Measurements from ENCODE around the gene BLACAT1. TPM values are rescaled to one million over a fixed set of nuclear protein-coding genes. Genes with fewer than 3 reads are reported as not detected.
"Not testable (repeated sequence)": the region's sequence is repeated elsewhere in the genome, so short reads cannot be mapped to it uniquely, and the experiment has no call there.

The BLACAT1 gene
- total RNA-seq, 2 donors from 2014 or later: not detected

GRCh38 chr1:205486258-205486657, 30.4 kb upstream of the BLACAT1 start:
- no peak for DNase-seq (ENCODE audit: low spot score)
- intact Hi-C loops (cut with DNase I): loop anchor here in 1 of 2 donors (10.0 kb wide), 1 partner anchor 131 kb away; the partner anchor contains the start of gene KLHDC8A

- intact Hi-C loops (cut with DNase I): loop anchor here in 1 of 2 donors (10.0 kb wide), 1 partner anchor 130 kb away; the partner anchor contains the start of gene KLHDC8A
- peak; percentile 86 for DNase-seq (ENCODE audit: low spot score)
Measured at GRCh38 chr1:205484985-205485967, 29.4 kb upstream of the BLACAT1 start.

DNA sequence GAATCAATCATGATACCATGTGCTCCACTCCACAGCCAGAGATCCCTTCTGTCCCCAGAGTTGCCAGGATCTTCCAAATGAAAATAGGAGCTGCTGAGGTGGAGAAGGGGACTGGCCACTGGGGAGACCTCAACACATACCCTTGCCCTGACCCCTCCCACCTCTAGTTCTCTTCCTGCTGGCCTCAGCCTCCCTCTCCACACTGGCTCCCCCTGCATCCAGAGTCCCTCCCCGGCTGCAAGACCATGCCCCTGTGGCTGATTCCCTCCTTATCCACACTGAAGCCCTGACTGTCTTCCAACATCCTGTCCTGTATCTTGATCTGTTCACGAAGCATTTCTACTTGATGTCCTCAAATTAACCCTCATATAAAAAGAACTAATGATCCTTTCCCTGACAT, 27.5 kb upstream of the BLACAT1 start:
- intact Hi-C loops (cut with DNase I): loop anchor here in 1 of 2 donors (10.0 kb wide), 1 partner anchor 129 kb away; the partner anchor contains the start of gene KLHDC8A
- DNase-seq (ENCODE audit: low spot score): no peak

GRCh38 chr1:205482587-205482986, 26.7 kb upstream of the BLACAT1 start:
- intact Hi-C loops (cut with DNase I): loop anchor here in 1 of 2 donors (10.0 kb wide), 1 partner anchor 128 kb away; the partner anchor contains the start of gene KLHDC8A
- DNase-seq (ENCODE audit: low spot score): not testable (repeated sequence)

DNA sequence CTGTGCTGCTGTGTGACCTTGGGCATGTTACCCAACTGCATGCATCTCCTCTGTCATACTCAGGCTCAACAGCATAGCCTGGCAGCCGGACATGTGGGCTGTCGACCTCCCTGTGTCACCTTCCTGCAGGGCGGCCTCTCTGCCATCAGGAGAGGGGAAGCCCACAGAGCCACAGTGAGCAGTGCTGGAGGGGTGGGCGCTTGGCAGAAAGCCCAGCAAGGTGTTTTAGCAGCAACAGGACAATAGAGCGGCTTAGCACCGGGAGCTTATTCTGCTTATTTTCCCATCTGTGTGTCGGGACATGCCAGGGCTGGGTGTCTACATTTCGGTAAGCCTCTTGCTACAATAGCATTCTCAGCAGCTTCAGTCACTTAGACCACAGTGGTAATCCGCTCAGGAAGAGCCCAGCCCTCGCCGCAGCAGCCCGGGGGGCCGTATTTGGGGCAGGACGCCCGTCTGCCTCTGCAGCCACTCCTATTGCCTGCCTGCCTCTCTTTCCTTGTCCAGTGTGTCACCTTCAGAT, 25.8 kb upstream of the BLACAT1 start:
- intact Hi-C loops (cut with DNase I): loop anchor here in 1 of 2 donors (10.0 kb wide), 1 partner anchor 127 kb away; the partner anchor contains the start of gene KLHDC8A
- DNase-seq (ENCODE audit: low spot score): no peak

DNA sequence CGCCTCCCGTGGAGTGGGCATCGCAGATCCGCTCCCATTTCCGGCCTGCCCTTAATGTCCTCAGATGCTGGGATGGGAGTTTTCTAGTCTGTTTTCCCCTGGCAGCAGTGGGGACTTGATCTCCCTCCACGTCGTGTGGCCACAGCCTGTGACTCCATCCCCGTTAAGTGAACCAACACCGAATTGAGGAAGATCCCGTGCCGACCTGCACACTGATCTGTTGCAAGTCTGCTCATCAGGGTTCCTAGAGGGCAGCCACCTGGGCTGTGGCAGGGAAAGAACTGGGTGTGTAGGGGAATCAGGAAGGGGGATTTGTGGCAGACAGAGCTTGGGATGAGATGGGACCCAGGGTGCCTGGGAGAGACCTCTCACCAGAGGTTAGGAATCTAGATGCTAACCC, 25.4 kb upstream of the BLACAT1 start:
- no peak for DNase-seq (ENCODE audit: low spot score)
- intact Hi-C loops (cut with DNase I): loop anchor here in 1 of 2 donors (10.0 kb wide), 1 partner anchor 126 kb away; the partner anchor contains the start of gene KLHDC8A

DNA sequence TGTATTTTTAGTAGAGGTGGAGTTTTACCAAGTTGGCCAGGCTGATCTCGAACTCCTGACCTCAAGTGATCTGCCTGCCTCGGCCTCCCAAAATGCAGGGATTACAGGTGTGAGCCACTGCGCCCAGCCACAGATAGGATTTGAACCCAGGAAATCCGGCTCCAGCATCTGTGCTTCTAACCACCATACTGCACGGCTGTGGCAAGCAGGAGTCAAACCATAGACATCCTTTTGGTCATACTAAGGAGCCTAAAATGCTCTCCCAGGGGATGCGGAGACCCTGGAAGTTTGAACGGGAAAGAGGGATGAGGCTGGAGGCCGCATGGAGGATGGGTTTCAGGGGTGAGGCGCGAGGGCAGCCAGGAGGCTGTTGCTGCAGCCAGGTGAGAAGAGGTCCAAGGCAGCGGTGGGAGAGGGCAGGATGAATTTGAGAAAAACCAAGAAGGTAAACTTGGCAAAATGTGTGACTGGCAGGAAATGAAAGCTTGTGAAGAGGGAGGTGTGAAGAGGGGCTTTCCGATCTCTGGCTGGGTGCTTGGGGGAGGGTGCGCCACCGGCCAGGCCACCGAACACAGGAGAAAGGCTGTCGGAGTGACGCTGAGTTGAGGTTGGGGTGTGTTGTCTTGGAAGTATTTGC, 24.6 kb upstream of the BLACAT1 start:
- no peak for DNase-seq (ENCODE audit: low spot score)
- intact Hi-C loops (cut with DNase I): loop anchor here in 1 of 2 donors (10.0 kb wide), 1 partner anchor 126 kb away; the partner anchor contains the start of gene KLHDC8A

DNA sequence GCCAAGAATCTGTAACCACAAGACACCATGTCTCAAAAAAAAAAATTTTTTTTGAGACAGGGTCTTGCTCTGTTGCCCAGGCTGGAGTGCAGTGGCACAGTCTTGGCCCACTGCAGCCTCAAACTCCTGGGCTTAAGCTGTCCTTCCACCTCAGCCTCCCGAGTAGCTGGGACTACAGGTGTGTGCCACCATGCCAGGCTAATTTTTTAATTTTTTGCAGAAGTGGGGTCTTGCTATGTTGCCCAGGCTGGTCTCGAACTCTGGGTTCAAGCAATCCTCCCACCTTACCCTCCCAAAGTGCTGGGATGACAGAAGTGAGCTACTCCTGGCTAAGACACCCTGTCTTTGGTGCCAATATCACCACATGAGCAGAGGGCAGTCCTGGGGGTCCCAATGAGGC, 23.1 kb upstream of the BLACAT1 start:
- DNase-seq (ENCODE audit: low spot score); intact Hi-C loops (cut with DNase I): not testable (repeated sequence)

DNA sequence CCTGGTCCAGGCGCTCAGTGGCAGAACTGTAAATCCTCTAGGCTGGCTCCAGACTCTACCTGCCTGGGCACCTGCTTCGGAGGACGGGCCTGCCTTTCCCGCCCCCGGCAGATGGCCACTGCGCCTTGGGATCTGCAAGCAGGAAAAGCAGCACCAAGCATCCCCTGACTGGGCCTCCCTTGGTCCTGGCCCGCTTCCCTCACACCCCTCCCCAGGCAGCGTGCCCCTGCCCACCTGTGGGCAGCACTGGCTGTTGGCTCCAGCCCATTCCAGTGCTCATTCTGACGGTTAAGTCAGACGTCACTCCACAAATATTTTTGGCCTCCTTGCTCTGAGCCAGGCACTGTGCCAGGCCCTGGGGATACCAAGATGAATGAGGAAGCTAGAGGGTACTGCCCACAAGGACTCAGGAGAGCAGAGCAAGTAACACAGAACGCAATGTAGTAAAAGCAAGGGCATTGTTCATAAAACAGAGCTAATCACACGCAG, 22.0 kb upstream of the BLACAT1 start:
- intact Hi-C loops (cut with DNase I): no loop called here
- no peak for DNase-seq (ENCODE audit: low spot score)

- intact Hi-C loops (cut with DNase I): no loop called here
- no peak for DNase-seq (ENCODE audit: low spot score)
Measured at GRCh38 chr1:205477121-205477758, 21.4 kb upstream of the BLACAT1 start.

DNA sequence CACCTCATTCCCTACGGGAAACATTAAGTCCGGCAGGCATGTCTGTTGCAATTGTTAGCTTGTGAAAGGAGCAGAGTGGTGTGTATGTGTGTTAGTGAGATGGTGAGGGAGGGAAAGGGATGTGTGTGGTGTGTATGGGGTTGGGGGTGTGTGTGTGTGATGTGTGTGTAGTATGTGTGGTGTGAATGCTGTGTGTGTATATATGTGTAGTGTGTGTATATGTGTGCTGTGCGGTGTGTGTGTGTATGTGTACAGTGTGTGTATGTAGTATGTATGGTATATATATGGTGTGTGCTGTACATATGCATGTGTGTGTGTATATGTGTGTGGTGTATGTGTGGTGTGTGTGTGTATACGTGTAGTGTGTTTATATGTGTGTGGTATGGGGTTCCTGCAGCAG, 20.8 kb upstream of the BLACAT1 start:
- intact Hi-C loops (cut with DNase I): no loop called here
- DNase-seq (ENCODE audit: low spot score): no peak

DNA sequence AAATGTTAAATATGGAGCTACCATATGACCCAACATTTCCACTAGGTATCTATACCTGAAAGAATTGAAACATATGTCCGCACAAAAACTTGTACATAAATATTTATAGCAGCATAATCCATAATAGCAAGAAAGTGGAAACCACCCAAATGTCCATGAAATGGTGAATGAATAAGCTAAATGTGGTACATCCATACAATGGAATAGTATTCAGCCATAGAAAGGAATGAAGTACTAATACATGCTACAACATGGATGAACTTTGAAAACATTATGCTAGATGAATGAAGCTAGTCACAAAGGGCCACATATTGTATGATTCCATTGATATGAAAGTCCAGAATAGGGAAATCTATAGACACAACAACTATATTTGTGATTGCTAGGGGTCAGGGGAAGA, 20.0 kb upstream of the BLACAT1 start:
- intact Hi-C loops (cut with DNase I): no loop called here
- no peak for DNase-seq (ENCODE audit: low spot score)

DNA sequence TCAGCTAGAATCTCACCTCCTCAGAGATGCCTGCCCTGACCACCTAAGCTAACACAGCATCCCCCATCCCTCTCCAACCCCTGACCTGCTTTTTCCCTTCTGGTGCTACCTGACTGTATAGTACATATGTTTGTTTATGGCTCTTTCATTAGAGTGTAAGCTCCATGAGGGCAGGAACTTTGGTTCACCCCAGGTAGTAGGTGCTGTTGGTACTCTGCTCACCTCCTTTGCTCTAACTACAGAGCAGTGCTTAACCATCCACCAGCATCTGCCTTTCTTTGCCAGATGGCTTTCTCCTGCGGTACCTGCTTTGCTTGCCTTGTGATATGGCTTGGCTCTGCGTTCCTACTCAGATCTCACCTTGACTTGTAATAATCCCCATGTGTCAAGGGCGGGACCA, 18.7 kb upstream of the BLACAT1 start:
- no peak for DNase-seq (ENCODE audit: low spot score)
- intact Hi-C loops (cut with DNase I): no loop called here

DNA sequence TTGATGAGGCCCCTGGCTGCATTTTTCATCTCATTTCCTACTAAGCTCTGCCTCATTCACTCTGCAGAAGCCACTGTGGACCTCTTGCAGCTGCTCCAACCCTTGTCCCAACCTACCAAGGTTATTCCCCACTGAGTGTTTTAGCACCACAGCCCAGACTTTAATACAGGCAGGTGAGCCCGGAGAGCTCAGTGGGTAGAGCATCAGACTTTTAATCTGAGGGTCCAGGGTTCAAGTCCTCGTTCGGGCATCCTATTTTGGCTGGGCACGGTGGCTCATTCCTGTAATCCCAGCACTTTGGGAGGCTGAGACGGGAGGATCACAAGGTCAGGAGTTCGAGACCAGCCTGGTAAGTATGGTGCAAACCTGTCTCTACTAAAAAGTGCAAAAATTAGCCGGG, 18.1 kb upstream of the BLACAT1 start:
- intact Hi-C loops (cut with DNase I): no loop called here
- DNase-seq (ENCODE audit: low spot score): no peak

DNA sequence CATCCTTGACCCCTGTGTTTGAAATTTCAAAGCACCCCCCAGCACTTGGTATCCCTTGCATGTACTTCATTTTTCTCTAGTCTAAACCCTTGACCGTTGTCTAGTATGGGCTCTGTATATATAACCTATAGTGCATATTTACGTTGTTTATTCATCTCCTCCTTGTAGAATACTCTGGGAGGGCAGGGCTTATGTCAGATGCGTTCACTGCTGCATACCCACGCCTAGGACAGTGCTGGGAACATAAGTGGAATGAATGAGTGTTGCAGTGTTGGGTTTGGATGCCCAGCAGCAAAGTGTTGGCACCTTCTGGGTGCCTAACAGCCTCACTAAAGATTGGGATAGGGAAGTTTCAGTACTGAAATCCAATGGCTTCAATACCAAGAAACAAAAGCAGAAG, 17.6 kb upstream of the BLACAT1 start:
- no peak for DNase-seq (ENCODE audit: low spot score)
- intact Hi-C loops (cut with DNase I): no loop called here

DNA sequence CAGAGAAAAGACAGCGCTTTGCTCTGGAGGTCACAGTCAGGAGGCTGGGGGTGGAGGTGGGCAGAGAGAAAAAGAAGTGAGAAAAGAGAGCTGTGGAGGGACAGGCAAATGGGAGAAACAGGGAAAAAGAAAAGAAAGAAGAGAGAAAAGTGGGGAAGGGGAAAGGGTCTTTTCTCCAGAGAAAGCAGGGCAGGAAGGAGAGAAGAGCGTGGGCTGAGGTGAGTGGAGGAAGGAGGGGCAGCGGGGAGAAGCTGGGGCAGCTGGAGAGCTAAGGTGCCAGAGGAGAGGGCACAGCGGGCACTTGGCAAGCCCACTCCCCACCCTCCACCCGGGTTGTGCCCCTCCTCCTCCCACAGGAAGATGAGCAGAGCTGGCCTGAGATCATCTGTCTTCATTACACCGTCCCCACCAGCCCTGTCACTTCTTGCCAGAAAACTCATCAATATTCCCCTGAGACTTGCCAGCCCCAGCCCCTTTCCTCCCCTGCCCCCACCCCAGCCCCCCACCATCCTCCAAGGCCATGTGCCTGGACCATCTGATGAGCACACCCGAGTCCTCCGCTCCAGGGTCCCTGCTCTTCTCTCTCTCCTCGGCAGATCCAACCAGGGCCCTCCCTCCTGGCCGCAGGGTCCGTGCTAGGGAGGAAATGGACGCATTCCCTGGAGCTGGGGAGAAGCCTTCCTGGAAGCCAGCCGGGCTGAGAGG, 17.0 kb upstream of the BLACAT1 start:
- DNase-seq (ENCODE audit: low spot score): no peak
- intact Hi-C loops (cut with DNase I): no loop called here

DNA sequence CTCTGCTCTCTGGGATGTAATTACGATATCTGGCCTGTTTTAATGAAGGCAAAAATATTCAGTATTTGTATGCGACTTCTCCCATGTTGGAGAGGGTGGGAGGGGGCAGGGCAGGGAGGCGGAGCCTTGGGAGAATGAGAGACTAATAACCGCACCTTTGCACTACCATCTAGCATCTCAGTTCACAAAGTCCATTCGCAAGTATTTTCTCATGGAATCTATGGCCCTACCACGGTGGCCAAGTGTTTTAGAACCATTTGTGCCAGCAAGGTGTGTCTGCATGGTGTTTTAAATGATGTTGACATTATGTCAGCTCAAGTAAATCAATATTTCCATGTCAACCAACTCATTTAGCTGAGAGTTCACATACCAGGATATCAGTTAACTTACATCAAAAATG, 14.3 kb upstream of the BLACAT1 start:
- intact Hi-C loops (cut with DNase I): no loop called here
- no peak for DNase-seq (ENCODE audit: low spot score)

DNA sequence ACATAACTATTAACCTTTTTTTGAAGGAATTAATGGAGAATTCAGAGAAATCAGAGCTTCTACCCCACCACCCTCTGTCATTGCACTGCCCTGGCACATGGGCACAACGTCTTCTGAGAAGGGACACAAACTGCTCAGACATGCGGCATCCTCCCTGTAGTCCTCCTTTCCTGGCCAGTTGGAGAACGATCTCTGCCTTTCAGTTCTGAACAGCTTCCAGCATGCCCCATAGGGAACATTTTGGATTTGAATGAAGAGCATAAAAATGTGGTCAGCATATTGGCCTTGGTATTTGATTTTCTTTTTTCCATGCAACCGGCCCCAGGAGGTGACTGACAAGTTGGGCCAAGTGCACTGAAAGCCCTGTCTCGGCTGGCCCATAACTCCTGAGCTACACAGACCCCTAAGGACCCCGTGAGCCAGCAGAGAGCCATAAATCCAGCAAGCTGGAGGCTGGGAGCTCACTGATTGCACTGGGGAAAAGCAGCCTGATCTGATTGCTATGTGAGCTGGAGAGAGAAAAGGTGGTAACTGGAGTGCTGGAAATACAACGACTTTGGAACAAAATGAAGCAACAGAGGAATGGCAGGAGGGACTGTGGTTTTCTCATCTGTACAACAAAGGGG, 10.9 kb upstream of the BLACAT1 start:
- no peak for DNase-seq (ENCODE audit: low spot score)
- intact Hi-C loops (cut with DNase I): no loop called here

Measured in posterior vena cava (tissue), 2 donors.